Fibroblast of skin of right quadriceps (primary cell): ENCODE data around the gene SUMF2.
"Not testable (repeated sequence)": the region's sequence is repeated elsewhere in the genome, so short reads cannot be mapped to it uniquely, and the experiment has no call there.

Experiments used
- DNase-seq: peaks from one replicate; pipeline ENCODE4 v3.0.0-alpha.2; 2013

Gene SUMF2

GRCh38 chr7:56107954-56108258, 43.8 kb downstream of the SUMF2 start:
- DNase-seq, result no peak

- no peak for DNase-seq
Observed at GRCh38 chr7:56110611-56111010, 46.5 kb downstream of the SUMF2 start.

GRCh38 chr7:56112244-56112643, 48.2 kb downstream of the SUMF2 start:
- not testable (repeated sequence) for DNase-seq

- DNase-seq, result no peak
Observed at GRCh38 chr7:56115852-56116538, 51.9 kb downstream of the SUMF2 start, which contains the start of gene NUPR2. Gene NUPR2 (minus strand): TSS chr7:56116417. CDS start chr7:56116314, 103 bp downstream.

- DNase-seq, result no peak
Observed at GRCh38 chr7:56121440-56121839, 57.4 kb downstream of the SUMF2 start.

GRCh38 chr7:56124981-56125380, 60.9 kb downstream of the SUMF2 start:
- DNase-seq, result no peak

GRCh38 chr7:56125831-56126230, 61.7 kb downstream of the SUMF2 start:
- DNase-seq, result no peak

GRCh38 chr7:56127241-56127975, 63.3 kb downstream of the SUMF2 start:
- DNase-seq, result no peak
